AG09319 (cell line): ENCODE data around the gene VCX3B.
"Not testable (repeated sequence)": the region's sequence is repeated elsewhere in the genome, so short reads cannot be mapped to it uniquely, and the experiment has no call there.

ENCODE experiments used
- DNase-seq: peaks from one replicate; pipeline ENCODE4 v3.0.0-alpha.2; 2010; ENCODE audit warnings: low read depth; ENCODE audit errors: extremely low read depth
- TF ChIP-seq, protein P1 (sequence below): IDR thresholded peaks from 2 replicates; pipeline ENCODE4 v1.5.1; 2011; ENCODE audit warnings: low read depth, mild to moderate bottlenecking, inconsistent platforms, low read length, moderate library complexity

The VCX3B gene

GRCh38 chrX:8464530-8464929 lies at the start of gene VCX3B:
TSS of gene VCX3B (plus strand) at chrX:8464830. CDS start at chrX:8465451, 621 bp downstream.
- not testable (repeated sequence) for DNase-seq

GRCh38 chrX:8418301-8418700 lies 46.3 kb upstream of the VCX3B start:
- TF ChIP-seq, protein P1, sequence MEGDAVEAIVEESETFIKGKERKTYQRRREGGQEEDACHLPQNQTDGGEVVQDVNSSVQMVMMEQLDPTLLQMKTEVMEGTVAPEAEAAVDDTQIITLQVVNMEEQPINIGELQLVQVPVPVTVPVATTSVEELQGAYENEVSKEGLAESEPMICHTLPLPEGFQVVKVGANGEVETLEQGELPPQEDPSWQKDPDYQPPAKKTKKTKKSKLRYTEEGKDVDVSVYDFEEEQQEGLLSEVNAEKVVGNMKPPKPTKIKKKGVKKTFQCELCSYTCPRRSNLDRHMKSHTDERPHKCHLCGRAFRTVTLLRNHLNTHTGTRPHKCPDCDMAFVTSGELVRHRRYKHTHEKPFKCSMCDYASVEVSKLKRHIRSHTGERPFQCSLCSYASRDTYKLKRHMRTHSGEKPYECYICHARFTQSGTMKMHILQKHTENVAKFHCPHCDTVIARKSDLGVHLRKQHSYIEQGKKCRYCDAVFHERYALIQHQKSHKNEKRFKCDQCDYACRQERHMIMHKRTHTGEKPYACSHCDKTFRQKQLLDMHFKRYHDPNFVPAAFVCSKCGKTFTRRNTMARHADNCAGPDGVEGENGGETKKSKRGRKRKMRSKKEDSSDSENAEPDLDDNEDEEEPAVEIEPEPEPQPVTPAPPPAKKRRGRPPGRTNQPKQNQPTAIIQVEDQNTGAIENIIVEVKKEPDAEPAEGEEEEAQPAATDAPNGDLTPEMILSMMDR: no peak
- DNase-seq: no peak

DNA sequence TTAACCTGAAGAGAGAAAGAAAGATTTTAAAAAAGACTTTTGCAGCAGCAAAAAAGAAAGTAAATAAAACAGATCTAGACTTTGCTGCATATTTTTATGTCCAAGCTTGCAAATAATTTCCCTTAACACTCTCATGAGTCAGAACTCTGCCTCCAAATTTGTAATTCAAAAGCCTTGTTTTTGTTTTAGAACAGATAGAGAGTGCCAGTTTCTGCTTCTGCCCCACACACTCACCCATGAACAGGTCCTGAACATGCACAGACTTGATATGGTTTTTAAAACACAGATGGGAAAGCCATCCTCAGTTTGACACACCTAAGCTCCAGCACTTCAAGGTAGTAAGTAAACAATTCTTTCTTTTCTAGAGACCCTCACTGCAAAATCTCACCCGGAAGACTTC lies 39.7 kb upstream of the VCX3B start:
- TF ChIP-seq, protein P1: no peak
- DNase-seq: no peak

- DNase-seq: no peak
These were observed 34.9 kb upstream of the VCX3B start for GRCh38 chrX:8429692-8430249.

GRCh38 chrX:8430444-8430843 lies 34.2 kb upstream of the VCX3B start:
- DNase-seq: no peak
- TF ChIP-seq, protein P1: no peak

More at GRCh38 chrX:8429692-8430249, 34.9 kb upstream of the VCX3B start:
- TF ChIP-seq, protein P1: no peak

DNA sequence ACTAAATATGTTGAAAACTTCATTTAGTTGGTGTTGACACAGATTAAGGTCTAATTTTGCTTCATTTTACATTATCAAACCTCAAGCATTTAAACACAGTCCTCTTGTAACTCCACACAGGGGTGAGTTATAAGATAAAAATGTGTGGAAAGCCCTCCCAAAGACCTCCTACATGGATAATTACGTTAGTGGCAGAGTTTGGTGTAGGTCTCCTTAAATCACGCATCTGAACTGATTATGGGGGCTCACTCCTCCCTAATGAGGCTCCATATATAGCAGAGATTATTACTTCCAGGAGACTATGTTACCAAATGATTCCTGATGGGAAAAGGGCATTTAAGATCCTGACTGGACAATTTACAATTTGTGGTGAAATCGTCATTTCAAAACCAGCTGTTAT lies 32.2 kb upstream of the VCX3B start:
- DNase-seq: no peak
- TF ChIP-seq, protein P1: no peak

GRCh38 chrX:8433109-8434062 lies 31.2 kb upstream of the VCX3B start:
- DNase-seq: no peak
- TF ChIP-seq, protein P1: no peak
